ENCODE results near the gene MAPKAPK3. TPM values are rescaled to one million over a fixed set of nuclear protein-coding genes. Genes with fewer than 3 reads are reported as not detected.

The MAPKAPK3 gene
- total and polyA plus RNA-seq, 10 donors = 18.0 to 55.0 (median 42.2) TPM

DNA sequence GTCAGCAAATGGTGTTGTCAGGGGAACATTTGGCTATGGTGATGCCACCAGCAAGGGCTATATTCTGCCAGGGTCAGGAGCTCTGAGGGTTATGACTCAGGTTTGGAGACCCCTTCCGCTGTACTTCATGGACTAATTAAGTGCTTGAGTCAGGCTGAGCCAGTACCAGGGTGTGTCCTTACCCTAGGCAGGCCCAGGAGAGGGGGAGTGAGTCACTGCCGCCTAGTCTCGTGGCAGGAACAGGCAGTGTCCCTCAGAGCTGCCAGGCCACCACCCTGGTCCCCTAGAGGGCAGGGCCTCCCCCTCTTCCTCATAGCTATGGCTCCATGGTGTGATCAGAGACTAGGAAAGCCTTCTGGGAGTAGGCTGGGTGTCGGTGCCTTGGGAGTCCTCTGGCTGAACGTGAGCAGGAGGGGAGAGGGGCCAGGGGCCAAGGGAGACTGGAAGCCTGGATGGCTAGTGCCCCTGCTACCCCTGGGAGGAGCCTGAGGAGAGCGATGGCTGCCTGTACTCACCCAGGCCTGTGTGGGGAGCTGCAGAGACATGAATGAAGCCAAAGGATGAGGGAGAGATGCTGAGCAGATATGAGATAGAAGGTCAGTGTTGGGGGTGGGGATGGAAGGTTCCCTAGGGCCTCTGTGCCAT, 10.6 kb downstream of the MAPKAPK3 start:
- peaks cover 0 to 41% (median 0%) of the 10 kb centered on the region in 6 donors for H3K36me3 ChIP-seq
- H3K27me3 ChIP-seq (replicated peaks in 1 of 7) = no peaks in the 10 kb centered on the region
- intact Hi-C loops (cut with DNase I; ENCODE audit: low total_unique reads) = no loop called here
- TF ChIP-seq, protein P1, sequence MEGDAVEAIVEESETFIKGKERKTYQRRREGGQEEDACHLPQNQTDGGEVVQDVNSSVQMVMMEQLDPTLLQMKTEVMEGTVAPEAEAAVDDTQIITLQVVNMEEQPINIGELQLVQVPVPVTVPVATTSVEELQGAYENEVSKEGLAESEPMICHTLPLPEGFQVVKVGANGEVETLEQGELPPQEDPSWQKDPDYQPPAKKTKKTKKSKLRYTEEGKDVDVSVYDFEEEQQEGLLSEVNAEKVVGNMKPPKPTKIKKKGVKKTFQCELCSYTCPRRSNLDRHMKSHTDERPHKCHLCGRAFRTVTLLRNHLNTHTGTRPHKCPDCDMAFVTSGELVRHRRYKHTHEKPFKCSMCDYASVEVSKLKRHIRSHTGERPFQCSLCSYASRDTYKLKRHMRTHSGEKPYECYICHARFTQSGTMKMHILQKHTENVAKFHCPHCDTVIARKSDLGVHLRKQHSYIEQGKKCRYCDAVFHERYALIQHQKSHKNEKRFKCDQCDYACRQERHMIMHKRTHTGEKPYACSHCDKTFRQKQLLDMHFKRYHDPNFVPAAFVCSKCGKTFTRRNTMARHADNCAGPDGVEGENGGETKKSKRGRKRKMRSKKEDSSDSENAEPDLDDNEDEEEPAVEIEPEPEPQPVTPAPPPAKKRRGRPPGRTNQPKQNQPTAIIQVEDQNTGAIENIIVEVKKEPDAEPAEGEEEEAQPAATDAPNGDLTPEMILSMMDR (IDR thresholded peaks at IDR 0.05 in 8 of 11, conservative IDR thresholded peaks at IDR 0.05 in 3 of 11) = no peak
- TF ChIP-seq POLR2AphosphoS5 (IDR thresholded peaks at IDR 0.05) = peak in 1 of 3 donors; percentile 15
- H3K4me1 ChIP-seq = peaks cover 10 to 100% (median 90%) of the 10 kb centered on the region in 6 donors
- WGBS, 5 donors = 58 to 71% (median 59%) methylated on average over 3 to 6 of the region's 6 CpGs
- DNase-seq = no peak
- H3K9me3 ChIP-seq = no peaks in the 10 kb centered on the region
- H3K4me3 ChIP-seq = no peak overlapping the region
- H3K27ac ChIP-seq = peak overlapping the region in 3 of 8 donors; percentile 34 to 70 (median 65)

- Histone ChIP-seq H3K27ac (peak overlapping the region in 2 of 8 donors; percentile 25 to 70), H3K36me3 (peaks cover 0 to 33% (median 0%) of the 10 kb centered on the region in 6 donors), H3K4me3 (no peak overlapping the region), H3K4me1 (peaks cover 9 to 100% (median 90%) of the 10 kb centered on the region in 6 donors), H3K27me3 (replicated peaks in 1 of 7) (no peaks in the 10 kb centered on the region), H3K9me3 (no peaks in the 10 kb centered on the region)
- intact Hi-C loops (cut with DNase I; ENCODE audit: low total_unique reads) = no loop called here
- 82 to 95% (median 87%) methylated on average over 2 to 3 of the region's 3 CpGs for WGBS, 5 donors
- no peak for DNase-seq
- TF ChIP-seq, protein P1 (IDR thresholded peaks at IDR 0.05 in 8 of 11, conservative IDR thresholded peaks at IDR 0.05 in 3 of 11) = no peak
- TF ChIP-seq POLR2AphosphoS5 (IDR thresholded peaks at IDR 0.05) = no peak
- no peak for TF ChIP-seq POLR2A (IDR thresholded peaks at IDR 0.05)
Observed at GRCh38 chr3:50628601-50629000, 11.7 kb downstream of the MAPKAPK3 start.

GRCh38 chr3:50630394-50630793, 13.4 kb downstream of the MAPKAPK3 start:
- Histone ChIP-seq H3K4me1 (peaks cover 4 to 98% (median 78%) of the 10 kb centered on the region in 6 donors), H3K36me3 (peaks cover 0 to 40% (median 0%) of the 10 kb centered on the region in 6 donors), H3K27ac (peak overlapping the region in 3 of 8 donors; percentile 61 to 74 (median 70)), H3K27me3 (replicated peaks in 1 of 7) (no peaks in the 10 kb centered on the region), H3K9me3 (no peaks in the 10 kb centered on the region), H3K4me3 (no peak overlapping the region)
- TF ChIP-seq POLR2A (IDR thresholded peaks at IDR 0.05) (no peak), POLR2AphosphoS5 (IDR thresholded peaks at IDR 0.05) (no peak)
- TF ChIP-seq, protein P1 (IDR thresholded peaks at IDR 0.05 in 8 of 11, conservative IDR thresholded peaks at IDR 0.05 in 3 of 11) = no peak
- DNase-seq = no peak
- intact Hi-C loops (cut with DNase I; ENCODE audit: low total_unique reads) = no loop called here
- WGBS, 5 donors = 78 to 94% (median 85%) methylated on average over 6 of the region's 6 CpGs

GRCh38 chr3:50630877-50631276, 13.9 kb downstream of the MAPKAPK3 start:
- no peaks in the 10 kb centered on the region for H3K27me3 ChIP-seq (replicated peaks in 1 of 7)
- H3K27ac ChIP-seq = peak overlapping the region in 3 of 8 donors; percentile 61 to 74 (median 70)
- DNase-seq = no peak
- no peaks in the 10 kb centered on the region for H3K9me3 ChIP-seq
- TF ChIP-seq POLR2AphosphoS5 (IDR thresholded peaks at IDR 0.05) (no peak), POLR2A (IDR thresholded peaks at IDR 0.05) (no peak)
- TF ChIP-seq, protein P1 (IDR thresholded peaks at IDR 0.05 in 8 of 11, conservative IDR thresholded peaks at IDR 0.05 in 3 of 11) = no peak
- peaks cover 4 to 98% (median 74%) of the 10 kb centered on the region in 6 donors for H3K4me1 ChIP-seq
- WGBS, 5 donors = 56 to 77% (median 68%) methylated on average over 7 of the region's 7 CpGs
- H3K4me3 ChIP-seq = no peak overlapping the region
- intact Hi-C loops (cut with DNase I; ENCODE audit: low total_unique reads) = no loop called here
- peaks cover 0 to 40% (median 0%) of the 10 kb centered on the region in 6 donors for H3K36me3 ChIP-seq

Data from spleen (tissue), 11 donors.